SK-N-SH (cell line): ENCODE measurements around the gene CRYBG2. TPM values are rescaled to one million over a fixed set of nuclear protein-coding genes. Genes with fewer than 3 reads are reported as not detected.
"Not testable (repeated sequence)": the region's sequence is repeated elsewhere in the genome, so short reads cannot be mapped to it uniquely, and the experiment has no call there.

Source experiments
- CTCF ChIA-PET: fragments of 300-600, 350-600 bp; formaldehyde crosslinking; extraction: SDS; loops from one replicate; lab custom pipeline; 2021; lab: Yijun Ruan, JAX
- POLR2A ChIA-PET: fragments of 350-600 bp; sonication (Branson Sonifier 250); formaldehyde crosslinking; extraction: SDS; loops from one replicate; lab custom pipeline; 2020; ENCODE audit warnings: antibody characterized with exemption, inconsistent platforms; lab: Yijun Ruan, JAX
- DNase-seq: peaks from one replicate; pipeline ENCODE4 v3.0.0; 2012
- H2AFZ ChIP-seq: fragments of 200-600 bp; sonication (generic); 2 replicates; pipeline ENCODE4 v1.8.1; 2016; ENCODE audit warnings: antibody characterized with exemption, mild to moderate bottlenecking, low read depth
- H3F3A ChIP-seq: fragments of 200-600 bp; sonication (generic); replicated peaks from 2 replicates; pipeline ENCODE3; 2016; ENCODE audit warnings: antibody characterized with exemption, mild to moderate bottlenecking; ENCODE audit not compliant: insufficient read depth
- H3K27ac ChIP-seq, 2 experiments: fragments of 200-500 bp in 1 of 2; fragments of 200-600 bp in 1 of 2; sonication (Bioruptor generic) in 1 of 2; sonication (generic), shearing (Covaris generic) in 1 of 2; 2 replicates each; pipeline versions ENCODE4 v1.5.1 to v1.6.1; 2014 to 2016; ENCODE audit warnings: low read depth in 2 of 2, inconsistent platforms in 1 of 2, low read length in 1 of 2, mild to moderate bottlenecking in 1 of 2, mixed read lengths in 1 of 2
- H3K27me3 ChIP-seq: fragments of 200-600 bp; sonication (generic), shearing (Covaris generic); 2 replicates; pipeline ENCODE4 v1.6.1; 2016; ENCODE audit warnings: mixed run types; ENCODE audit not compliant: insufficient read depth
- H3K36me3 ChIP-seq, 2 experiments: fragments of 200-500 bp in 1 of 2; fragments of 200-600 bp in 1 of 2; sonication (Bioruptor generic) in 1 of 2; sonication (generic) in 1 of 2; replicated peaks in 1 of 2; 2 replicates each; pipeline versions ENCODE3 to v1.5.1; 2014 to 2016; ENCODE audit warnings: low read length in 1 of 2, mild to moderate bottlenecking in 1 of 2; ENCODE audit not compliant: insufficient read depth in 2 of 2, control insufficient read depth in 1 of 2
- H3K4me1 ChIP-seq, 2 experiments: fragments of 200-500 bp in 1 of 2; fragments of 200-600 bp in 1 of 2; sonication (Bioruptor generic) in 1 of 2; sonication (generic), shearing (Covaris generic) in 1 of 2; 2 replicates each; pipeline versions ENCODE4 v1.5.1 to v1.6.1; 2014 to 2016; ENCODE audit warnings: low read depth in 1 of 2, low read length in 1 of 2, mixed run types in 1 of 2; ENCODE audit not compliant: insufficient read depth in 2 of 2, control insufficient read depth in 1 of 2
- H3K4me2 ChIP-seq: fragments of 200-600 bp; sonication (generic), shearing (Covaris generic); 2 replicates; pipeline ENCODE4 v1.6.1; 2017; ENCODE audit warnings: mixed run types
- H3K4me3 ChIP-seq, 2 experiments: fragments of 200-500 bp in 1 of 2; fragments of 200-600 bp in 1 of 2; sonication (Bioruptor generic) in 1 of 2; sonication (generic), shearing (Covaris generic) in 1 of 2; 2 replicates each; pipeline versions ENCODE4 v1.5.1 to v1.8.1; 2014 to 2016; ENCODE audit warnings: low read depth in 2 of 2, inconsistent platforms in 1 of 2, low read length in 1 of 2, mild to moderate bottlenecking in 1 of 2, mixed read lengths in 1 of 2, moderate library complexity in 1 of 2
- H3K79me2 ChIP-seq: fragments of 200-600 bp; sonication (generic); 2 replicates; pipeline ENCODE4 v1.8.1; 2017; ENCODE audit warnings: mild to moderate bottlenecking; ENCODE audit not compliant: insufficient read depth
- H3K9ac ChIP-seq: fragments of 200-600 bp; sonication (generic); 2 replicates; pipeline ENCODE4 v1.6.1; 2017; ENCODE audit warnings: mixed run types
- H3K9me2 ChIP-seq: fragments of 200-600 bp; sonication (generic); 2 replicates; pipeline ENCODE4 v1.6.1; 2017; ENCODE audit warnings: mixed run types
- H3K9me3 ChIP-seq: fragments of 200-600 bp; sonication (generic); 2 replicates; pipeline ENCODE4 v1.6.1; 2017; ENCODE audit warnings: mixed run types, mild to moderate bottlenecking, moderate library complexity
- H4K20me1 ChIP-seq: fragments of 200-600 bp; sonication (generic); 2 replicates; pipeline ENCODE4 v1.6.1; 2017; ENCODE audit warnings: mild to moderate bottlenecking, mixed run types; ENCODE audit not compliant: insufficient read depth
- CHD2 ChIP-seq: fragments of 150-350 bp; IDR thresholded peaks from 2 replicates; pipeline ENCODE4 v1.6.1; 2018; ENCODE audit warnings: low read length; ENCODE audit not compliant: partially characterized antibody
- EZH2phosphoT487 ChIP-seq: fragments of 200-600 bp; sonication (generic); IDR thresholded peaks from 2 replicates; pipeline ENCODE4 v1.6.1; 2017; ENCODE audit warnings: low read depth, mixed run types, mild to moderate bottlenecking, antibody characterized with exemption, moderate library complexity, borderline replicate concordance
- FOSL2 ChIP-seq: IDR thresholded peaks from 2 replicates; pipeline ENCODE4 v1.4.0; 2012; ENCODE audit warnings: low read depth, mild to moderate bottlenecking, moderate library complexity, borderline replicate concordance
- FOXJ3 ChIP-seq: sonication (generic); formaldehyde crosslinking; IDR thresholded peaks from 2 replicates; pipeline ENCODE4 v1.5.1; 2020; ENCODE audit warnings: mild to moderate bottlenecking, missing genetic modification reagents
- GABPA ChIP-seq: IDR thresholded peaks from 2 replicates; pipeline ENCODE4 v1.4.0; 2012; ENCODE audit warnings: low read depth, mild to moderate bottlenecking
- MEF2A ChIP-seq: IDR thresholded peaks from 2 replicates; pipeline ENCODE4 v1.4.0; 2012; ENCODE audit warnings: low read depth, borderline replicate concordance
- MXI1 ChIP-seq: IDR thresholded peaks from 2 replicates; pipeline ENCODE4 v1.6.1; 2012; ENCODE audit warnings: mild to moderate bottlenecking, low read depth, low read length, improper control_type of control experiment
- POLR2AphosphoS5 ChIP-seq: IDR thresholded peaks from 2 replicates; pipeline ENCODE4 v1.6.1; 2012; ENCODE audit warnings: low read depth, low read length
- RFX5 ChIP-seq: IDR thresholded peaks from 2 replicates; pipeline ENCODE4 v1.6.1; 2012; ENCODE audit warnings: mild to moderate bottlenecking, improper control_type of control experiment, low read length
- RXRA ChIP-seq: IDR thresholded peaks from 2 replicates; pipeline ENCODE4 v1.4.0; 2012; ENCODE audit warnings: low read depth, mild to moderate bottlenecking, borderline replicate concordance
- SMC3 ChIP-seq: IDR thresholded peaks from 2 replicates; pipeline ENCODE4 v1.6.1; 2012; ENCODE audit warnings: low read depth, low read length, improper control_type of control experiment
- TAF1 ChIP-seq: IDR thresholded peaks from 2 replicates; pipeline ENCODE4 v1.6.1; 2012; ENCODE audit warnings: low read depth, mild to moderate bottlenecking, low read length, moderate library complexity, borderline replicate concordance
- TCF12 ChIP-seq: IDR thresholded peaks from 2 replicates; pipeline ENCODE4 v1.4.0; 2012
- whole genome bisulfite sequencing: methylation state at CpG from one replicate; pipeline ENCODE4 v1.1.6; 2017; ENCODE audit warnings: low lambda C conversion rate; 5-methylcytosine and 5-hydroxymethylcytosine counted together
- polyA plus RNA-seq, 3 experiments: library from polyadenylated mRNA; depleted of rRNA; stranded (reverse); fragments of >200 nt; gene quantifications; 2 replicates each; pipeline ENCODE4 v1.2.3, GENCODE V29; 2012
- TF ChIP-seq, protein P1 (sequence below): IDR thresholded peaks from 2 replicates; pipeline ENCODE4 v1.6.1; 2012; ENCODE audit warnings: mild to moderate bottlenecking, low read depth, low read length, moderate library complexity
- TF ChIP-seq, protein P2 (sequence below): IDR thresholded peaks from 2 replicates; pipeline ENCODE4 v1.4.0; 2012; ENCODE audit warnings: low read depth, borderline replicate concordance
- TF ChIP-seq, protein P3 (sequence below): IDR thresholded peaks from 2 replicates; pipeline ENCODE4 v1.4.0; 2012; ENCODE audit warnings: low read depth

CRYBG2 gene
- polyA plus RNA-seq, 1 of the 3 experiments (the other 2 are of a cell fraction) = 0.08 TPM

DNA sequence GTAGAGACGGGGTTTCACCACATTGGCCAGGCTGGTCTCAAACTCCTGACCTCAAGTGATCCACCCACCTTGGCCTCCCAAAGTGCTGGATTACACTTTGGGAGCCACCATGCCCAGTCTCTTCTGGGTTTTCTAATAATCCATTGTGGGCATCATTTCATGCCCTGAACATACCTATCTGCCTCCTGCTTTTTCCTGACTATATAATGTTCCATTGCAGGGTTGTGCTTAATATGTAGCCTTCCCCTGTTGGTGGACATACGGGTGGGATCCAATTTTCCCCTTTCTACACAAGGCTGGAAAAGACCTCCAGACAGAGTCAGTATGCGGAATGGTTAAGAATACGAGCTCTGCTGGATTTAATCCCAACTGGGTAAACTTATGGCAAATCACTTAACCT lies 22.1 kb upstream of the CRYBG2 start (continued):
- TF ChIP-seq, protein P1, sequence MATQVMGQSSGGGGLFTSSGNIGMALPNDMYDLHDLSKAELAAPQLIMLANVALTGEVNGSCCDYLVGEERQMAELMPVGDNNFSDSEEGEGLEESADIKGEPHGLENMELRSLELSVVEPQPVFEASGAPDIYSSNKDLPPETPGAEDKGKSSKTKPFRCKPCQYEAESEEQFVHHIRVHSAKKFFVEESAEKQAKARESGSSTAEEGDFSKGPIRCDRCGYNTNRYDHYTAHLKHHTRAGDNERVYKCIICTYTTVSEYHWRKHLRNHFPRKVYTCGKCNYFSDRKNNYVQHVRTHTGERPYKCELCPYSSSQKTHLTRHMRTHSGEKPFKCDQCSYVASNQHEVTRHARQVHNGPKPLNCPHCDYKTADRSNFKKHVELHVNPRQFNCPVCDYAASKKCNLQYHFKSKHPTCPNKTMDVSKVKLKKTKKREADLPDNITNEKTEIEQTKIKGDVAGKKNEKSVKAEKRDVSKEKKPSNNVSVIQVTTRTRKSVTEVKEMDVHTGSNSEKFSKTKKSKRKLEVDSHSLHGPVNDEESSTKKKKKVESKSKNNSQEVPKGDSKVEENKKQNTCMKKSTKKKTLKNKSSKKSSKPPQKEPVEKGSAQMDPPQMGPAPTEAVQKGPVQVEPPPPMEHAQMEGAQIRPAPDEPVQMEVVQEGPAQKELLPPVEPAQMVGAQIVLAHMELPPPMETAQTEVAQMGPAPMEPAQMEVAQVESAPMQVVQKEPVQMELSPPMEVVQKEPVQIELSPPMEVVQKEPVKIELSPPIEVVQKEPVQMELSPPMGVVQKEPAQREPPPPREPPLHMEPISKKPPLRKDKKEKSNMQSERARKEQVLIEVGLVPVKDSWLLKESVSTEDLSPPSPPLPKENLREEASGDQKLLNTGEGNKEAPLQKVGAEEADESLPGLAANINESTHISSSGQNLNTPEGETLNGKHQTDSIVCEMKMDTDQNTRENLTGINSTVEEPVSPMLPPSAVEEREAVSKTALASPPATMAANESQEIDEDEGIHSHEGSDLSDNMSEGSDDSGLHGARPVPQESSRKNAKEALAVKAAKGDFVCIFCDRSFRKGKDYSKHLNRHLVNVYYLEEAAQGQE = no peak

DNA sequence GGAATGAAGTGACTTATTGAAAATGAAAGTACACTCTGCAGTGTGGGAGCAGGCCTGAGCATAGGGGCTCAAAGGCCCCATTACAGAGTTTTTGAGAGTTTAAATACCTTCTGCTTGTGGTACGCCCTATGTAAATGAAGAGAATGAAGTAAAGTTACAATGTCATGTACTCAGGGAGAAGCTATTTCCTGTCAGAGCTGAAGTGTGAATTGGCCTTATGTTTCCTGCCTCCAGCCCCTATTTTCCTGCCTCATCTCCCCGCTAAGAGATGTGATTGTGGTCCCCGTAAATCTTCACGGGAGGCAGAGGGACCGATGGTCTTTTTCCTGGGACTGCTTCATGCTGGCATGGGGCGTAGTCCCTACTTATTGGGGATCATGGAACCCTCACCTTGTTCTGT lies 21.2 kb upstream of the CRYBG2 start:
- Histone ChIP-seq H2AFZ (no peak overlapping the region), H4K20me1 (no peaks in the 10 kb centered on the region), H3K79me2 (no peaks in the 10 kb centered on the region), H3K9me2 (no peaks in the 10 kb centered on the region), H3F3A (peaks cover 14% of the 10 kb centered on the region), H3K9me3 (no peaks in the 10 kb centered on the region), H3K27me3 (no peaks in the 10 kb centered on the region), H3K27ac (no peak overlapping the region), H3K36me3 (no peaks in the 10 kb centered on the region), H3K4me1 (peaks cover 0 to 6% of the 10 kb centered on the region in 2 experiments; a peak in 2 of 4 replicates), H3K4me3 (no peak overlapping the region), H3K4me2 (no peak overlapping the region), H3K9ac (no peak overlapping the region)
- ChIA-PET CTCF (interaction anchor here (0.8 to 7.5 kb wide), 6 partner anchors 12 to 96 kb away, joined by 3 to 89 read pairs (median 6); partner anchors contain the start of gene SH3BGRL3), POLR2A (no interaction called here)
- TF ChIP-seq, protein P2, sequence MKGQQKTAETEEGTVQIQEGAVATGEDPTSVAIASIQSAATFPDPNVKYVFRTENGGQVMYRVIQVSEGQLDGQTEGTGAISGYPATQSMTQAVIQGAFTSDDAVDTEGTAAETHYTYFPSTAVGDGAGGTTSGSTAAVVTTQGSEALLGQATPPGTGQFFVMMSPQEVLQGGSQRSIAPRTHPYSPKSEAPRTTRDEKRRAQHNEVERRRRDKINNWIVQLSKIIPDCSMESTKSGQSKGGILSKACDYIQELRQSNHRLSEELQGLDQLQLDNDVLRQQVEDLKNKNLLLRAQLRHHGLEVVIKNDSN = no peak
- TF ChIP-seq TCF12 (no peak), EZH2phosphoT487 (no peak), RFX5 (no peak), POLR2AphosphoS5 (no peak), FOXJ3 (no peak), TAF1 (no peak), MXI1 (no peak), GABPA (no peak), SMC3 (no peak), FOSL2 (no peak), RXRA (no peak), MEF2A (no peak), CHD2 (no peak)
- TF ChIP-seq, protein P3, sequence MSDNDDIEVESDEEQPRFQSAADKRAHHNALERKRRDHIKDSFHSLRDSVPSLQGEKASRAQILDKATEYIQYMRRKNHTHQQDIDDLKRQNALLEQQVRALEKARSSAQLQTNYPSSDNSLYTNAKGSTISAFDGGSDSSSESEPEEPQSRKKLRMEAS = no peak
- TF ChIP-seq, protein P1 = no peak
- WGBS = 80% methylated on average over 6 of the region's 6 CpGs
- no peak for DNase-seq

DNA sequence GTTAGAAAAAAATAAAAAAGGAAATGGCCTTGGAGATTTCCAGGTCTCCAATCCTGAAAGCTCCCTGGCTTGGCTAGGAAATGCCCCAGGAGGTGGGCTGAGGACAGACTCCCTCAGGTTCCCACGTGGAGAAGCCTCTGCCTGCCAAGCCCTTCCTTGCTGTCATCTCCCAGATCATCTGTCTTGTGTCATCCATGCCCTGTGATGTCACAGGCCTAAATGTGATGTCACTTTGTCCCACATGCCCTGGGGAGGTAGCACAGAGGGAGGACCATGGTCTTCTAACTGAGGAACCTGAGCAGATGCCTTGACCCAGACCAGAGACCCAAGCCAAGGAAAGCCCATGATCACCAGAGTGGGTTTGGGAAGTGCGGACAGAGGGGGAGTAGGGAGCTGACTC lies 20.4 kb upstream of the CRYBG2 start:
- H2AFZ ChIP-seq, POLR2A ChIA-PET: not testable (repeated sequence)
- CTCF ChIA-PET = interaction anchor here (0.8 to 7.5 kb wide), 7 partner anchors 11 to 95 kb away, joined by 3 to 89 read pairs (median 6); partner anchors contain the start of gene SH3BGRL3

More for the DNA sequence above, 20.4 kb upstream of the CRYBG2 start:
- H3K4me2 ChIP-seq, H3K9me2 ChIP-seq, H3K36me3 ChIP-seq, H3K4me3 ChIP-seq, H3K9me3 ChIP-seq, H4K20me1 ChIP-seq, H3K9ac ChIP-seq, H3K4me1 ChIP-seq, H3K79me2 ChIP-seq, H3K27ac ChIP-seq, DNase-seq, H3K27me3 ChIP-seq: not testable (repeated sequence)
- WGBS = 50% methylated on average over 2 of the region's 2 CpGs
- H3F3A ChIP-seq = peaks cover 14% of the 10 kb centered on the region
